Measurements from ENCODE around the gene NT5C.
"Not testable (repeated sequence)": the region's sequence is repeated elsewhere in the genome, so short reads cannot be mapped to it uniquely, and the experiment has no call there.

Gene NT5C

GRCh38 chr17:75131278-75132017 lies at the start of gene NT5C:
NT5C (minus strand) TSS chr17:75131742; CDS start chr17:75131707, 35 bp downstream.
- in situ Hi-C loops (cut with HindIII; ENCODE audit: low pct_ligation_motif_present, low pct_unique_long_range_greater_than_20kb, low sequenced_read_pairs), result no loop called here
- DNase-seq, result peak; percentile 84

DNA sequence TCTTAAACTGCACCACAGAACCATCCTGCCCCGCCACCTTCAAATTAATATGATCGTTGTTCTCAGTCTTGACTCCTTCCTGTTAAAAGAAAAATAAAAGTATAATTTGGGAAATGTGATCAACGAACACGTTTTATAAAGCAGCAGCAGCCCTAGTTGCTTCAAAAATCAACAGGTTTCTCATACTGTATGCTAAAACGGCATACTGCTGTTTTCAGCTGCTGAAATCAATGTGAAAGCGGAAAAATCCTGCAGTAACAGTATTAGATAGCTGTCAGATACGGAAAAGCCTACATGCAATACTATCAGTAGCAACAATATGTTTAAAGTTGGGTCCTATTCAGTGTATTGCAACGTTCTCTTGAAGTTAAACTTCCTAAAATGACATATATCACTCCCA lies 49.6 kb upstream of the NT5C start:
- in situ Hi-C loops (cut with HindIII; ENCODE audit: low pct_ligation_motif_present, low pct_unique_long_range_greater_than_20kb, low sequenced_read_pairs), result no loop called here
- DNase-seq, result no peak

DNA sequence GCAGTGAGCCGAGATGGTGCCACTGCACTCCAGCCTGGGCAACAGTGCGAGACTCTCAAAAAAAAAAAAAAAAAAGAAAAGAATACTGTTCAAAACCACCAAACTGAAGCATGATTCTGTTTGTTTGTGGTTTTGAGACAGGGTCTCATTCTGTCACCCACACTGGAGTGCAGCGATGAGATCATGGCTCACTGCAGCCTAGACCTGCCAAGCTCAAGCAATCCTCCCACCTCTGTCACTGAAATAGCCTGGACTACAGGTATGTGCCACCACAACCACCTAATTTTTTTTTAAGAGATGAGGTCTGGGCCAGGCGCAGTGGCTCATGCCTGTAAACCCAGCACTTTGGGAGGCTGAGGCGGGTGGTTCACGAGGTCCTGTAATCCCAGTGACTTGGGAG lies 46.9 kb upstream of the NT5C start:
- DNase-seq, result no peak
- in situ Hi-C loops (cut with HindIII; ENCODE audit: low pct_ligation_motif_present, low pct_unique_long_range_greater_than_20kb, low sequenced_read_pairs), result no loop called here

DNA sequence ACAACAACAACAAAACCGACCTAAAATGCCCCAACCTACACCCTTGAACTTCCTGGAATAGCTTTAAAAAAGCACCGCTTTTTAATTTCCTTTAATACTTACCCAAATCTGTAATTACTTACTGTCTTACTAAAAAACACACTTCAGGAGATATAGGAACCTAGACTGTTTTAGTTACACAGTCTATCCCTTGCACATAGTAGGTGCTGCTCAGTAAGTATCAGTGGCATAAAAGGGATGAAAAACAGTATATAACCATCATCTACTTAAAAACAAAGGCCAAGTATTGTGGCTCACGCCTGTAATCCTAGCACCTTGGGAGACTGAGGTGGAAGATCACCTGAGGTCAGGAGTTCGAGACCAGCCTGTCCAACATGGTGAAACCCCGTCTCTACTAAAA lies 45.1 kb upstream of the NT5C start:
- in situ Hi-C loops (cut with HindIII; ENCODE audit: low pct_ligation_motif_present, low pct_unique_long_range_greater_than_20kb, low sequenced_read_pairs), result no loop called here
- no peak for DNase-seq

- DNase-seq, result no peak
- in situ Hi-C loops (cut with HindIII; ENCODE audit: low pct_ligation_motif_present, low pct_unique_long_range_greater_than_20kb, low sequenced_read_pairs), result no loop called here
Measured at GRCh38 chr17:75174996-75175395, 43.5 kb upstream of the NT5C start.

DNA sequence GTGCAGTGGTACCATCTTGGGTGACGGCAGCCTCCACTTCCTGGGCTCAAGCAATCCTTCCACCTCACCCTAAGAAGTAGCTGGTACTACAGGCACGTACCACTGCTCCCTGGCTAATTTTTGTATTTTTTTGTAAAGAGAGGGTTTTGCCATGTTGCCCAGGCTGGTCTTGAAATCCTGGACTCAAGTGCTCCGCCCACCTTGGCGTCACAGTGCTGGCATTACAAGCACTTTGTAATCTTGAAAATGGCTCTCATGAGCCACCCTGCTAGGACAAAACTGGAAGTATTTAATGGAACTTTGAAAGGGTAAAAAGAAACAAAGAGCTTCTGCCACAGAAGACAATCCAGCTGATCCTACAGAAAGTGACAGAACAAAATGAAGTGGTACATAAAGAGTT lies 42.0 kb upstream of the NT5C start:
- no peak for DNase-seq
- in situ Hi-C loops (cut with HindIII; ENCODE audit: low pct_ligation_motif_present, low pct_unique_long_range_greater_than_20kb, low sequenced_read_pairs), result no loop called here

DNA sequence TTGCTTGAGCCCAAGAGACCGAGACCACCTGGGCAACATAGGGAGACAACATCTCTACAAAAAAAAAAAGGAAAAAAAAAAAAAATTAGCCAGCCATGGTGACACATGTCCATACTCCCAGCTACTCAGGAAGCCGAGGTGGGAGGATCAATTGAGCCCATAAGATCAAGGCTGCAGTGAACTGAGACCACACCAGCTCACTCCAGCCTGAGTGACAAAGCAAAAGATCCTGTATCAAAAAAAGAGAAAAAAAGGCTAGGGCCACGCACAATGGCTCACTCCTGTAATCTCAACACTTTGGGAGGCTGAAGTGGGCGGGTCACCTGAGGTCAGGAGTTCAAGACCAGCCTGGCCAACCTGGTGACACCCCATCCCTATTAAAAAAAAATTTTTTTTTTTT lies 37.5 kb upstream of the NT5C start:
- in situ Hi-C loops (cut with HindIII; ENCODE audit: low pct_ligation_motif_present, low pct_unique_long_range_greater_than_20kb, low sequenced_read_pairs), result no loop called here
- DNase-seq, result no peak

- in situ Hi-C loops (cut with HindIII; ENCODE audit: low pct_ligation_motif_present, low pct_unique_long_range_greater_than_20kb, low sequenced_read_pairs); DNase-seq: not testable (repeated sequence)
Measured at GRCh38 chr17:75164606-75165005, 33.1 kb upstream of the NT5C start.

DNA sequence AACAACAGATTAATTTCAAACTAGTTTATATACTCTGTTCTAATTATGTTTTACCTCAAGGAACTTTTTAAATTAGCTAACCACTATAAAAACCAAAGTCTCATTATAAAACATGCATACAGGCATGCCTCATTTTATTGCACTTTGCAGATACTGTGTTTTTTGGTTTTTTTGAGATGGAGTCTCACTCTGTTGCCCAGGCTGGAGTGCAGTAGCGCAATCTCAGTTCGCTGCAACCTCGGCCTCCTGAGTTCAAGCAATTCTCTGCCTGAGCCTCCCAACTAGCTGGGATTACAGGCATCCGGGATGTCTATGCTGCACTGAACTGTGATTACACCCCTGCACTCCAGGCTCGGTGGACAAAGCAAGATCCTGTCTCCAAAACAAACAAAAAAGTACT lies 31.5 kb upstream of the NT5C start:
- no peak for DNase-seq
- in situ Hi-C loops (cut with HindIII; ENCODE audit: low pct_ligation_motif_present, low pct_unique_long_range_greater_than_20kb, low sequenced_read_pairs), result no loop called here

GRCh38 chr17:75160211-75160610 lies 28.7 kb upstream of the NT5C start:
- no peak for DNase-seq
- in situ Hi-C loops (cut with HindIII; ENCODE audit: low pct_ligation_motif_present, low pct_unique_long_range_greater_than_20kb, low sequenced_read_pairs), result no loop called here

- DNase-seq, result no peak
- in situ Hi-C loops (cut with HindIII; ENCODE audit: low pct_ligation_motif_present, low pct_unique_long_range_greater_than_20kb, low sequenced_read_pairs), result no loop called here
Measured at GRCh38 chr17:75159196-75160031, 27.9 kb upstream of the NT5C start.

- DNase-seq; in situ Hi-C loops (cut with HindIII; ENCODE audit: low pct_ligation_motif_present, low pct_unique_long_range_greater_than_20kb, low sequenced_read_pairs): not testable (repeated sequence)
Measured at GRCh38 chr17:75158480-75158879, 26.9 kb upstream of the NT5C start.

DNA sequence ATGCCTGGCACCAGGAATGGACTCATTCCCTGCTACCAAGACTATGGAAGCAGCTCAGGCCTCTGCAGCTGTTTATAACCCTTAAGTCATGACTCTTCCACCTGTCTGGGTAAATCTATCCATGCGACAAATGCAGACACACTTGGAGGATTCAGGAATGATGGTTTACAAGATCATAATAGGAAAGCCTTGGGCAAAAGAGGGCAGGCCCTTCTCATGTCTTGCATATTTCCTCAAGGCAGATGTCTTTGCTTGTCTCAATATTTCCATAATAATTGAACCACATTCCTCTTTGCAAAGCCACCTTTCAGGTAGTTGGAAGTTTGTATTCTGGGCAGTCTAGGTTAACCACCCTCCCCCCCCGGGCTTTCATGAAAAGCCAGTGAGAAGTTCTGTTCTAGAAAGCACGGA lies 23.7 kb upstream of the NT5C start:
- in situ Hi-C loops (cut with HindIII; ENCODE audit: low pct_ligation_motif_present, low pct_unique_long_range_greater_than_20kb, low sequenced_read_pairs), result no loop called here
- DNase-seq, result peak; percentile 74

DNA sequence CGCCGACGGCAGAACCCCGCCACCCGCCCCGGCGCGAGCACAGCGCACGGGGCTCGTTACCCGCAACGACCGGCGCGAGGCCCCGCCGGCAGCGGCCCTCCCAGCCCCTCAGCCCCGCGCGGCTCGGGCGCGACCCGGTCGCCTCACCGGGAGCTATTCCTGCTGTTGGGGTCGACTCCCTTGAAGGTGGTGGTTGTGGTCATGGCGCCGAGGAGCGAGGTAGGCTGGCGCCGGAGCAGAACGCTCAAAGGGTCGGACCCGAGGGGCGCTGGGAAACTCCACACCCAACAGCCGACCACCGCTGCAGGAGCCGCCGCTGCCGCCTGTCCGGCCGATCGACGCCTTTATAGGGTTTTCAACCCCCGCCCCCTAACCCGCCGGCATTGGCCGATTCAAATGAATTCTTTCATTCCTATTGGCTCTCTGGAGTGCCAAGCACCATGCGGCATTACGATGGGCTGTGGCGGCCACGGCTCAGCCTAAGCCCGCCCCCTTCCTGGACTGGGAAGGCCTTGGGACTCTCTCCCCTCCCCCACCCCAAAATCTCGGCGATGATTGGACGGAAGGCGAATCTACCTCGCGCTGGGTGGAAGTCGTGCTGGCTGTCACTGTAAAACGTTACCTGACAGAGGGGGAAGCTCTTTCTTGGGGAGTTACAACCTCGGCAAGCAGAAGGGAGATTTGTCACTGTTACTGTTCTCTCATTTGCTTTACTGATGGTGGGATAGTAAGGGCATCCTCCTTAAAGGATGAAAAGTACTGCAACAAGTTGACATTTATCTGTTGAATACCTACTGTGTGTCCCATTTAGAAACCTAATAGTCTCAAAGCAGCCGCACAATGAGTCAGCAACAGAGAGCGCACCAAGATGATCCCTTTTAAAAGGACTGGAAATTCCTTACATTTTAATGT lies 22.9 kb upstream of the NT5C start, which contains the start of gene JPT1:
Gene JPT1 (minus strand): TSS at position 318 of the 912 bp plus-strand sequence. CDS start 115 bp downstream, at position 203.
- peak; percentile 100 for DNase-seq
- in situ Hi-C loops (cut with HindIII; ENCODE audit: low pct_ligation_motif_present, low pct_unique_long_range_greater_than_20kb, low sequenced_read_pairs), result no loop called here

DNA sequence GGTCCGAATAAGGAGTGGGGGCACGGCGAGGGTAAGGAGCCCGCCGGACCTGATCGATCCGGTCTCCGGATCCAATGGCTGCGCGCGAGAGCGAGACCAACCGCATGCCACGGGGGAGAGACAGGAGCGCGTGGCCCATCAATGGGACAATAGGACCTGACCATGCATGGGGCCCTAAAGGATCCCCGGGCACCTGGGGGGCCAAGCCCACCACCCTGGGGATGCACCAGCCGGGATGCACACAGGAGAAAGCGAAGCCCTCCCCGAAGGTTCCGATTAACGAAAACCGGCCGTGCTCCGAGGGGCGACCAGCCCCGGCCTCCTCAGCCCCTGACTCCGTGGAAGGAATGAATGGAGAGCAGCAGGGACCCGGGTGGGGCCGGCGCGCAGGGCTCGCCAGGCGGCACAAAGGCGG lies 22.2 kb upstream of the NT5C start:
- in situ Hi-C loops (cut with HindIII; ENCODE audit: low pct_ligation_motif_present, low pct_unique_long_range_greater_than_20kb, low sequenced_read_pairs), result no loop called here
- peak; percentile 19 for DNase-seq

GRCh38 chr17:75152922-75153779 lies 21.6 kb upstream of the NT5C start:
- DNase-seq, result peak; percentile 70
- in situ Hi-C loops (cut with HindIII; ENCODE audit: low pct_ligation_motif_present, low pct_unique_long_range_greater_than_20kb, low sequenced_read_pairs), result no loop called here

DNA sequence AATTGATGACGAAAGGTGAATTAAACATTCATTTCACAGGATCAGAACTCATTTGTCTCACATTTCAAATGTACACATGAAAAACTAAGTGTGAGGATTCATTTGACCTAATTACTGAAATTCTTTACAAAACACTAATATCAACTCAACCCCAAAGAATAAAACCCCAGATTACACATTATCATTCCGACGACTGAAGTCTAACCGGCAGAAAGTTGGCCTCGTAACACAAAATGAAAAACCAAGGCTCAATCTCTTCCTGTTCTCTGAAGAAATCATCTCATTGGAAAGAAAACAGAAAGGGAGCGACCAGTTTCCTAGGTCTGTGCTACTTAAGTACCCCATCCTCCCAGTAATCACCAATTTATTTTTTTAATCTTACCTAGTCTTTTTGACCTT lies 21.0 kb upstream of the NT5C start:
- DNase-seq, result no peak
- in situ Hi-C loops (cut with HindIII; ENCODE audit: low pct_ligation_motif_present, low pct_unique_long_range_greater_than_20kb, low sequenced_read_pairs), result no loop called here

- DNase-seq, result no peak
- in situ Hi-C loops (cut with HindIII; ENCODE audit: low pct_ligation_motif_present, low pct_unique_long_range_greater_than_20kb, low sequenced_read_pairs), result no loop called here
Measured at GRCh38 chr17:75151930-75152329, 20.4 kb upstream of the NT5C start.

Data from ACHN (cell line).